Measurements from ENCODE around the gene ACAD10. TPM values are rescaled to one million over a fixed set of nuclear protein-coding genes. Genes with fewer than 3 reads are reported as not detected.

Gene ACAD10
- total and polyA plus RNA-seq, 2 of the 13 experiments (the other 11 are each of a cell fraction or from before 2014, with no cell fraction given), result 15.2 to 16.3 TPM

- TF ChIP-seq ZNF224 (CRISPR knock-in tag; IDR thresholded peaks at IDR 0.05) (no peak), TRAFD1 (CRISPR knock-in tag; IDR thresholded peaks at IDR 0.05; ENCODE audit: borderline replicate concordance) (peak; percentile 68; the same call in 1 of the 2 replicates), RFXAP (CRISPR knock-in tag; IDR thresholded peaks at IDR 0.05; ENCODE audit: borderline replicate concordance) (0 out of 2 replicates have a peak, but pooled peaks have one; percentile 14), GABPA (IDR thresholded peaks at IDR 0.05; ENCODE audit: low read depth, low read length) (peak; percentile 83), GABPA (CRISPR knock-in tag; IDR thresholded peaks at IDR 0.05; ENCODE audit: low read depth) (peak; percentile 93), KAT8 (CRISPR knock-in tag; IDR thresholded peaks at IDR 0.05) (peak; percentile 99), ZNF3 (CRISPR knock-in tag; IDR thresholded peaks at IDR 0.05) (no peak), DPF2 (CRISPR knock-in tag; IDR thresholded peaks at IDR 0.05; ENCODE audit: borderline replicate concordance, low read depth) (no peak), RXRA (CRISPR knock-in tag; IDR thresholded peaks at IDR 0.05) (peak; percentile 62; the same call in 1 of the 2 replicates), PHF21A (CRISPR knock-in tag; IDR thresholded peaks at IDR 0.05) (peak; percentile 51; the same call in 1 of the 2 replicates), ZNF709 (CRISPR knock-in tag; IDR thresholded peaks at IDR 0.05) (peak; percentile 76), ZNF704 (CRISPR knock-in tag; IDR thresholded peaks at IDR 0.05; ENCODE audit: borderline replicate concordance) (peak; percentile 37; the same call in 1 of the 2 replicates), MED13 (CRISPR knock-in tag; IDR thresholded peaks at IDR 0.05) (no peak), ZIK1 (CRISPR knock-in tag; IDR thresholded peaks at IDR 0.05; ENCODE audit: borderline replicate concordance, low read depth) (peak; percentile 52; the same call in 1 of the 2 replicates), ZNF776 (CRISPR knock-in tag; IDR thresholded peaks at IDR 0.05) (no peak), SIN3A (IDR thresholded peaks at IDR 0.05; ENCODE audit: borderline replicate concordance, low read depth, low read length) (peak; percentile 82), KMT2A (CRISPR knock-in tag; IDR thresholded peaks at IDR 0.05) (peak; percentile 100), ELF3 (CRISPR knock-in tag; IDR thresholded peaks at IDR 0.05) (peak; percentile 92), AHDC1 (CRISPR knock-in tag; IDR thresholded peaks at IDR 0.05; ENCODE audit: borderline replicate concordance) (0 out of 2 replicates have a peak, but pooled peaks have one; percentile 25), ZNF784 (CRISPR knock-in tag; IDR thresholded peaks at IDR 0.05; ENCODE audit: borderline replicate concordance) (peak; percentile 89), KDM1A (CRISPR knock-in tag; IDR thresholded peaks at IDR 0.05) (peak; percentile 86)
Measured at GRCh38 chr12:111685811-111686573, at the start of gene ACAD10, which contains the start of gene BRAP (continued).

All from HepG2 (cell line).